K562 (cell line): Measurements from ENCODE around the gene SLC4A1. TPM values are rescaled to one million over a fixed set of nuclear protein-coding genes. Genes with fewer than 3 reads are reported as not detected.

ENCODE experiments used
- ATF1 ChIP-seq, 2 experiments: fragments of 450-650 bp in 1 of 2; IDR thresholded peaks; 2 replicates each; pipeline ENCODE4 v1.6.1; 2016; ENCODE audit warnings: missing compliant biosample characterization in 1 of 2, missing genetic modification characterization in 1 of 2
- ATF7 ChIP-seq: fragments of 450-650 bp; IDR thresholded peaks from 2 replicates; pipeline ENCODE4 v1.7.1; 2014; ENCODE audit warnings: mild to moderate bottlenecking, moderate library complexity
- BDP1 ChIP-seq: IDR thresholded peaks from 3 replicates; pipeline ENCODE4 v1.6.1; 2011; ENCODE audit not compliant: insufficient read length, insufficient read depth
- EWSR1 ChIP-seq: fragments of 450-650 bp; IDR thresholded peaks from 2 replicates; pipeline ENCODE4 v1.6.1; 2018; ENCODE audit warnings: borderline replicate concordance, mild to moderate bottlenecking, low read depth, moderate library complexity; ENCODE audit not compliant: partially characterized antibody
- FOXA3 ChIP-seq, 2 experiments: fragments of 450-650 bp in 1 of 2; sonication (generic) in 1 of 2; formaldehyde crosslinking; IDR thresholded peaks in 1 of 2; conservative IDR thresholded peaks in 1 of 2; 2 replicates each; pipeline versions ENCODE4 v1.4.0 to v1.8.0; 2020 to 2022; ENCODE audit warnings: mild to moderate bottlenecking in 2 of 2, missing genetic modification reagents in 1 of 2
- GABPB2 ChIP-seq: fragments of 250-450 bp; sonication (Bioruptor Pico); conservative IDR thresholded peaks from 2 replicates; pipeline ENCODE4 v1.5.1; 2021; ENCODE audit warnings: mild to moderate bottlenecking
- GTF2B ChIP-seq: IDR thresholded peaks from 2 replicates; pipeline ENCODE4 v1.6.1; 2011; ENCODE audit not compliant: insufficient read length; ENCODE audit errors: extremely low read depth
- HMBOX1 ChIP-seq: sonication (generic); IDR thresholded peaks from 2 replicates; pipeline ENCODE4 v1.6.1; 2016
- PHB2 ChIP-seq: fragments of 450-650 bp; IDR thresholded peaks from 2 replicates; pipeline ENCODE4 v1.6.1; 2017; ENCODE audit warnings: low read depth
- POLR2A ChIP-seq: fragments of 450-650 bp; conservative IDR thresholded peaks from 2 replicates; pipeline ENCODE4 v1.6.1; 2016
- SIN3A ChIP-seq, 2 experiments: fragments of 150-350 bp in 1 of 2; IDR thresholded peaks; 2 replicates each; pipeline ENCODE4 v1.6.1; 2011 to 2016; ENCODE audit warnings: borderline replicate concordance in 2 of 2, low read depth in 2 of 2, low read length in 2 of 2, mild to moderate bottlenecking in 2 of 2, moderate library complexity in 2 of 2; ENCODE audit not compliant: control insufficient read depth in 1 of 2
- STAG1 ChIP-seq: sonication (generic); formaldehyde crosslinking; IDR thresholded peaks from 2 replicates; pipeline ENCODE4 v1.5.0; 2020; ENCODE audit warnings: missing genetic modification reagents, borderline replicate concordance
- TAF9B ChIP-seq: fragments of 450-650 bp; IDR thresholded peaks from 2 replicates; pipeline ENCODE4 v1.6.1; 2018; ENCODE audit warnings: mild to moderate bottlenecking; ENCODE audit not compliant: partially characterized antibody
- YBX1 ChIP-seq: fragments of 450-650 bp; IDR thresholded peaks from 2 replicates; pipeline ENCODE4 v1.7.1; 2016; ENCODE audit warnings: mild to moderate bottlenecking
- ZNF23 ChIP-seq: fragments of 250-450 bp; sonication (Bioruptor Pico); IDR thresholded peaks from 2 replicates; pipeline ENCODE4 v1.4.0; 2020; ENCODE audit warnings: mild to moderate bottlenecking
- ZNF384 ChIP-seq: IDR thresholded peaks from 2 replicates; pipeline ENCODE4 v1.6.1; 2012; ENCODE audit warnings: low read depth, low read length, improper control_type of control experiment
- ZNF398 ChIP-seq: fragments of 250-450 bp; sonication (Bioruptor Pico); IDR thresholded peaks from 2 replicates; pipeline ENCODE4 v1.8.0; 2021; ENCODE audit warnings: moderate library complexity, mild to moderate bottlenecking, inconsistent platforms
- ZNF449 ChIP-seq: fragments of 250-450 bp; sonication (Bioruptor Pico); IDR thresholded peaks from 2 replicates; pipeline ENCODE4 v1.8.0; 2022; ENCODE audit warnings: moderate library complexity, mild to moderate bottlenecking, inconsistent platforms
- ZNF561 ChIP-seq: fragments of 450-650 bp; formaldehyde crosslinking; conservative IDR thresholded peaks from 2 replicates; pipeline ENCODE4 v1.4.0; 2020; ENCODE audit warnings: mild to moderate bottlenecking, moderate library complexity
- polyA plus RNA-seq, 8 experiments: library from polyadenylated mRNA; depleted of rRNA in 4 of 8; stranded (reverse) in 5 of 8; unstranded in 3 of 8; fragments of >200 nt; fragmentation: Nextera tagmentation in 2 of 8; fragmentation: Illumina TruSeq in 1 of 8; extraction: Ambion mirVana in 2 of 8; extraction: Trizol in 1 of 8; gene quantifications; 2 replicates each; pipeline versions ENCODE4 v1.2.1 to v1.2.3, GENCODE V29; 2011 to 2014; ENCODE audit warnings: inconsistent platforms in 1 of 8, missing spikeins in 1 of 8
- total RNA-seq, 7 experiments: library from RNA; depleted of rRNA in 6 of 7; stranded (reverse); fragments of >200 nt in 6 of 7; fragmentation: Illumina TruSeq in 2 of 7; extraction: Trizol in 2 of 7; gene quantifications; 2 replicates each; pipeline versions ENCODE4 v1.2.1 to v1.2.3, GENCODE V29; 2011 to 2021; ENCODE audit warnings: low replicate concordance in 1 of 7
- TF ChIP-seq, protein P1 (sequence below): fragments of 450-650 bp; IDR thresholded peaks from 2 replicates; pipeline ENCODE4 v1.6.1; 2016; ENCODE audit warnings: missing biosample characterization, missing genetic modification characterization
- TF ChIP-seq, protein P2 (sequence below): sonication (generic); formaldehyde crosslinking; IDR thresholded peaks from 2 replicates; pipeline ENCODE4 v1.5.0; 2020; ENCODE audit warnings: missing genetic modification reagents

The SLC4A1 gene
- total and polyA plus RNA-seq, 9 of the 15 experiments (the other 6 are each of a cell fraction or from before 2014, with no cell fraction given) = 0.14 to 1.00 (median 0.53) TPM

- TF ChIP-seq PHB2 = no peak
- TF ChIP-seq ZNF23 (CRISPR knock-in tag) = no peak
- TF ChIP-seq STAG1 (CRISPR knock-in tag) = no peak
- no peak for TF ChIP-seq FOXA3 (CRISPR knock-in tag; conservative IDR thresholded peaks at IDR 0.05 in 1 of 2, IDR thresholded peaks at IDR 0.05 in 1 of 2)
- TF ChIP-seq GTF2B = no peak
- no peak for TF ChIP-seq HMBOX1
- no peak for TF ChIP-seq ATF1 (CRISPR knock-in tag; IDR thresholded peaks at IDR 0.05)
- TF ChIP-seq ATF1 (tag; IDR thresholded peaks at IDR 0.05) = no peak
- TF ChIP-seq SIN3A (IDR thresholded peaks at IDR 0.05; ENCODE audit: borderline replicate concordance in 2 of 2, control insufficient read depth in 1 of 2, low read depth in 2 of 2, low read length in 2 of 2) = 0 out of 4 replicates have a peak, but pooled peaks of 1 of the 2 experiments have one; percentile 37
- no peak for TF ChIP-seq TAF9B
- TF ChIP-seq ZNF398 = no peak
- TF ChIP-seq ZNF384 = no peak
- TF ChIP-seq EWSR1 = no peak
- TF ChIP-seq YBX1 = no peak
- TF ChIP-seq GABPB2 (CRISPR knock-in tag) = no peak
- TF ChIP-seq, protein P1, sequence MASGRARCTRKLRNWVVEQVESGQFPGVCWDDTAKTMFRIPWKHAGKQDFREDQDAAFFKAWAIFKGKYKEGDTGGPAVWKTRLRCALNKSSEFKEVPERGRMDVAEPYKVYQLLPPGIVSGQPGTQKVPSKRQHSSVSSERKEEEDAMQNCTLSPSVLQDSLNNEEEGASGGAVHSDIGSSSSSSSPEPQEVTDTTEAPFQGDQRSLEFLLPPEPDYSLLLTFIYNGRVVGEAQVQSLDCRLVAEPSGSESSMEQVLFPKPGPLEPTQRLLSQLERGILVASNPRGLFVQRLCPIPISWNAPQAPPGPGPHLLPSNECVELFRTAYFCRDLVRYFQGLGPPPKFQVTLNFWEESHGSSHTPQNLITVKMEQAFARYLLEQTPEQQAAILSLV (tag) = no peak
- no peak for TF ChIP-seq BDP1
- TF ChIP-seq, protein P2, sequence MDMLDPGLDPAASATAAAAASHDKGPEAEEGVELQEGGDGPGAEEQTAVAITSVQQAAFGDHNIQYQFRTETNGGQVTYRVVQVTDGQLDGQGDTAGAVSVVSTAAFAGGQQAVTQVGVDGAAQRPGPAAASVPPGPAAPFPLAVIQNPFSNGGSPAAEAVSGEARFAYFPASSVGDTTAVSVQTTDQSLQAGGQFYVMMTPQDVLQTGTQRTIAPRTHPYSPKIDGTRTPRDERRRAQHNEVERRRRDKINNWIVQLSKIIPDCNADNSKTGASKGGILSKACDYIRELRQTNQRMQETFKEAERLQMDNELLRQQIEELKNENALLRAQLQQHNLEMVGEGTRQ (CRISPR knock-in tag) = no peak
- peak; percentile 64 for TF ChIP-seq POLR2A
- no peak for TF ChIP-seq ZNF561 (CRISPR knock-in tag)
- no peak for TF ChIP-seq ZNF449 (CRISPR knock-in tag)
- TF ChIP-seq ATF7 = 0 out of 2 replicates have a peak, but pooled peaks have one; percentile 24
Measured at GRCh38 chr17:44219108-44219615, 48.8 kb downstream of the SLC4A1 start (continued).
